SK-N-SH treated with all-trans-retinoic acid at 6 μM for 48 hours (cell line): ENCODE data around the gene MKNK2.

Experiments
- ATAC-seq: fragments of 200-7000 bp; cut with Tn5 transposase; 3 replicates; pipeline ENCODE4 v1.9.1; 2020; ENCODE audit warnings: mild to moderate bottlenecking, moderate library complexity
- ARNTL ChIP-seq: fragments of 450-650 bp; formaldehyde crosslinking; IDR thresholded peaks from 2 replicates; pipeline ENCODE4 v1.5.0; 2020; ENCODE audit warnings: low read depth, mild to moderate bottlenecking, moderate library complexity, borderline replicate concordance
- BACH2 ChIP-seq: fragments of 250-450 bp; sonication (Bioruptor Pico); IDR thresholded peaks from 2 replicates; pipeline ENCODE4 v1.9.0; 2021; ENCODE audit warnings: mild to moderate bottlenecking, borderline replicate concordance
- CSDC2 ChIP-seq: fragments of 250-450 bp; sonication (Bioruptor Pico); IDR thresholded peaks from 2 replicates; pipeline ENCODE4 v1.5.0; 2020; ENCODE audit warnings: mild to moderate bottlenecking, moderate library complexity
- CSRNP3 ChIP-seq: fragments of 250-450 bp; sonication (Bioruptor Pico); IDR thresholded peaks from 2 replicates; pipeline ENCODE4 v1.5.1; 2021; ENCODE audit warnings: mild to moderate bottlenecking, moderate library complexity
- ESRRG ChIP-seq: fragments of 250-450 bp; sonication (Bioruptor Pico); IDR thresholded peaks from 2 replicates; pipeline ENCODE4 v1.6.1; 2021; ENCODE audit warnings: mild to moderate bottlenecking
- GLIS3 ChIP-seq: fragments of 250-450 bp; sonication (Bioruptor Pico); IDR thresholded peaks from 2 replicates; pipeline ENCODE4 v1.5.0; 2020; ENCODE audit warnings: mild to moderate bottlenecking, moderate library complexity
- ISL1 ChIP-seq: fragments of 250-450 bp; sonication (Bioruptor Pico); IDR thresholded peaks from 2 replicates; pipeline ENCODE4 v2.1.2; 2022; ENCODE audit warnings: mild to moderate bottlenecking, moderate library complexity
- OSR1 ChIP-seq: fragments of 250-450 bp; sonication (Bioruptor Pico); IDR thresholded peaks from 2 replicates; pipeline ENCODE4 v1.8.0; 2022; ENCODE audit warnings: moderate library complexity, mild to moderate bottlenecking, inconsistent platforms
- PATZ1 ChIP-seq: fragments of 250-450 bp; sonication (Bioruptor Pico); IDR thresholded peaks from 2 replicates; pipeline ENCODE4 v1.8.0; 2020; ENCODE audit warnings: mild to moderate bottlenecking, moderate library complexity, borderline replicate concordance
- PPARA ChIP-seq: fragments of 250-450 bp; sonication (Bioruptor Pico); IDR thresholded peaks from 2 replicates; pipeline ENCODE4 v1.5.0; 2020; ENCODE audit warnings: mild to moderate bottlenecking, borderline replicate concordance
- RARB ChIP-seq: fragments of 250-450 bp; sonication (Bioruptor Pico); IDR thresholded peaks from 2 replicates; pipeline ENCODE4 v1.8.0; 2021; ENCODE audit warnings: mild to moderate bottlenecking, moderate library complexity
- SNAI2 ChIP-seq: fragments of 250-450 bp; sonication (Bioruptor Pico); IDR thresholded peaks from 2 replicates; pipeline ENCODE4 v1.5.0; 2020; ENCODE audit warnings: mild to moderate bottlenecking, moderate library complexity
- TCF4 ChIP-seq: fragments of 250-450 bp; sonication (Bioruptor Pico); IDR thresholded peaks from 2 replicates; pipeline ENCODE4 v1.8.0; 2021; ENCODE audit warnings: mild to moderate bottlenecking, moderate library complexity, borderline replicate concordance
- TOX ChIP-seq: fragments of 250-450 bp; sonication (Bioruptor Pico); IDR thresholded peaks from 2 replicates; pipeline ENCODE4 v1.8.0; 2021; ENCODE audit warnings: mild to moderate bottlenecking, moderate library complexity, borderline replicate concordance
- TSHZ2 ChIP-seq: fragments of 250-450 bp; sonication (Bioruptor Pico); IDR thresholded peaks from 2 replicates; pipeline ENCODE4 v1.5.0; 2020; ENCODE audit warnings: mild to moderate bottlenecking, moderate library complexity
- ZC3H10 ChIP-seq: fragments of 250-450 bp; sonication (Bioruptor Pico); IDR thresholded peaks from 2 replicates; pipeline ENCODE4 v1.5.1; 2021; ENCODE audit warnings: mild to moderate bottlenecking, moderate library complexity
- ZFP3 ChIP-seq: fragments of 250-450 bp; sonication (Bioruptor Pico); IDR thresholded peaks from 2 replicates; pipeline ENCODE4 v1.5.0; 2020; ENCODE audit warnings: mild to moderate bottlenecking, moderate library complexity
- ZFP30 ChIP-seq: fragments of 450-650 bp; formaldehyde crosslinking; IDR thresholded peaks from 2 replicates; pipeline ENCODE4 v1.5.0; 2022; ENCODE audit warnings: mild to moderate bottlenecking, moderate library complexity
- ZNF70 ChIP-seq: fragments of 450-650 bp; formaldehyde crosslinking; IDR thresholded peaks from 2 replicates; pipeline ENCODE4 v1.5.0; 2020; ENCODE audit warnings: mild to moderate bottlenecking, moderate library complexity
- ZNF8 ChIP-seq: fragments of 450-650 bp; formaldehyde crosslinking; IDR thresholded peaks from 2 replicates; pipeline ENCODE4 v1.5.0; 2020; ENCODE audit warnings: mild to moderate bottlenecking, moderate library complexity

Gene MKNK2

GRCh38 chr19:2040647-2041432, 10.2 kb downstream of the MKNK2 start:
- ATAC-seq: no peak
- no peak for TF ChIP-seq ESRRG (CRISPR knock-in tag)
- no peak for TF ChIP-seq GLIS3 (CRISPR knock-in tag)
- no peak for TF ChIP-seq TCF4 (CRISPR knock-in tag)
- TF ChIP-seq ZFP30 (CRISPR knock-in tag): no peak
- TF ChIP-seq TOX (CRISPR knock-in tag): no peak
- TF ChIP-seq BACH2 (CRISPR knock-in tag): no peak
- TF ChIP-seq PATZ1: no peak
- TF ChIP-seq OSR1 (CRISPR knock-in tag): no peak
- TF ChIP-seq ISL1: no peak
- no peak for TF ChIP-seq ZNF8 (CRISPR knock-in tag)
- no peak for TF ChIP-seq CSRNP3 (CRISPR knock-in tag)
- no peak for TF ChIP-seq ZNF70 (CRISPR knock-in tag)
- no peak for TF ChIP-seq ZFP3
- no peak for TF ChIP-seq ZC3H10 (CRISPR knock-in tag)
- TF ChIP-seq TSHZ2 (CRISPR knock-in tag): no peak

- ATAC-seq: no peak
- no peak for TF ChIP-seq ZFP3
- no peak for TF ChIP-seq ZNF8 (CRISPR knock-in tag)
- no peak for TF ChIP-seq TOX (CRISPR knock-in tag)
- no peak for TF ChIP-seq ZFP30 (CRISPR knock-in tag)
- TF ChIP-seq ZNF70 (CRISPR knock-in tag): no peak
- TF ChIP-seq TSHZ2 (CRISPR knock-in tag): no peak
- TF ChIP-seq RARB (CRISPR knock-in tag): no peak
- TF ChIP-seq ISL1: no peak
- TF ChIP-seq, all 23 proteins: peak for 0
Observed at GRCh38 chr19:2039959-2040646, 10.9 kb downstream of the MKNK2 start.

- no peak for ATAC-seq
- TF ChIP-seq PPARA (CRISPR knock-in tag) (no peak), ARNTL (CRISPR knock-in tag) (no peak), ZFP30 (CRISPR knock-in tag) (no peak), CSDC2 (CRISPR knock-in tag) (no peak), TSHZ2 (CRISPR knock-in tag) (no peak), RARB (CRISPR knock-in tag) (no peak), CSRNP3 (CRISPR knock-in tag) (no peak), SNAI2 (CRISPR knock-in tag) (no peak), BACH2 (CRISPR knock-in tag) (no peak), ZNF70 (CRISPR knock-in tag) (no peak), ZFP3 (no peak), TOX (CRISPR knock-in tag) (no peak)
Observed at GRCh38 chr19:2039089-2039958, 11.7 kb downstream of the MKNK2 start.
